Measurements from ENCODE around the gene GRM4.

Gene GRM4

GRCh38 chr6:34082864-34083626 is 62.8 kb downstream of the GRM4 start:
- DNase-seq, result no peak

- DNase-seq, result no peak
Measured at GRCh38 chr6:34082348-34082747, 63.5 kb downstream of the GRM4 start.

GRCh38 chr6:34080357-34080756 is 65.5 kb downstream of the GRM4 start:
- DNase-seq, result no peak

GRCh38 chr6:34079899-34080298 is 66.0 kb downstream of the GRM4 start:
- no peak for DNase-seq

GRCh38 chr6:34075906-34076305 is 70.0 kb downstream of the GRM4 start:
- no peak for DNase-seq

- no peak for DNase-seq
Measured at GRCh38 chr6:34074064-34074742, 71.7 kb downstream of the GRM4 start.

- DNase-seq, result no peak
Measured at GRCh38 chr6:34073540-34073939, 72.3 kb downstream of the GRM4 start.

- no peak for DNase-seq
Measured at GRCh38 chr6:34072727-34073126, 73.2 kb downstream of the GRM4 start.

- no peak for DNase-seq
Measured at GRCh38 chr6:34071884-34072379, 74.0 kb downstream of the GRM4 start.

- no peak for DNase-seq
Measured at GRCh38 chr6:34071136-34071883, 74.6 kb downstream of the GRM4 start.

- DNase-seq, result no peak
Measured at GRCh38 chr6:34070315-34071135, 75.4 kb downstream of the GRM4 start.

- no peak for DNase-seq
Measured at GRCh38 chr6:34068462-34069044, 77.3 kb downstream of the GRM4 start.

GRCh38 chr6:34067814-34068213 is 78.1 kb downstream of the GRM4 start:
- no peak for DNase-seq

GRCh38 chr6:34066772-34067770 is 78.8 kb downstream of the GRM4 start:
- no peak for DNase-seq

- DNase-seq, result no peak
Measured at GRCh38 chr6:34066218-34066571, 79.7 kb downstream of the GRM4 start.

- no peak for DNase-seq
Measured at GRCh38 chr6:34065466-34066217, 80.2 kb downstream of the GRM4 start.

- no peak for DNase-seq
Measured at GRCh38 chr6:34064675-34065074, 81.2 kb downstream of the GRM4 start.

GRCh38 chr6:34063651-34064050 is 82.2 kb downstream of the GRM4 start:
- DNase-seq, result no peak

GRCh38 chr6:34062815-34063214 is 83.1 kb downstream of the GRM4 start:
- DNase-seq, result no peak

- DNase-seq, result no peak
Measured at GRCh38 chr6:34062156-34062555, 83.7 kb downstream of the GRM4 start.

All from activated CD4-positive, alpha-beta T cell treated with anti-CD3 and anti-CD28 coated beads, Interleukin-2, amount 50 U/mL, for 4 hours (primary cell).